Measurements from ENCODE around the gene GJA3.

DNA sequence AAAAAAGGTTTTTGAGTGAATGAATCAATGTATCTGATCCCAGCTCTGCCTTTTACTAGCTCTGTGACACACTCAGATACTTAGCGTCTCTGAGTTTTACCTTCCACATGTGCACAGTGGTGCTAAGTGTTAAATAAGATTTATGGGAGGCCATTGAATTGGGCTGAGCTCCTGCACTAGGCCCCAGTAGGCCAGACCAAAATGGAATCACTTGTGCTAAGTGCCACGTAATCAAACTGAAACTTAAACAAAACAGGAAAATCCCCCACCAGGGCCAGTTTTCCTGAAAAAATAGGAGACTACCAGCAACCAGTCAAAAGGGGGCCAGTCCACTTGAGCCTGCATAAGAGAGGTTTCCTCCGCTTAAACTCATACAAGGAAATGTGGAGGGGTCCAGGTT is 40.9 kb downstream of the GJA3 start:
- TF ChIP-seq, protein P1, sequence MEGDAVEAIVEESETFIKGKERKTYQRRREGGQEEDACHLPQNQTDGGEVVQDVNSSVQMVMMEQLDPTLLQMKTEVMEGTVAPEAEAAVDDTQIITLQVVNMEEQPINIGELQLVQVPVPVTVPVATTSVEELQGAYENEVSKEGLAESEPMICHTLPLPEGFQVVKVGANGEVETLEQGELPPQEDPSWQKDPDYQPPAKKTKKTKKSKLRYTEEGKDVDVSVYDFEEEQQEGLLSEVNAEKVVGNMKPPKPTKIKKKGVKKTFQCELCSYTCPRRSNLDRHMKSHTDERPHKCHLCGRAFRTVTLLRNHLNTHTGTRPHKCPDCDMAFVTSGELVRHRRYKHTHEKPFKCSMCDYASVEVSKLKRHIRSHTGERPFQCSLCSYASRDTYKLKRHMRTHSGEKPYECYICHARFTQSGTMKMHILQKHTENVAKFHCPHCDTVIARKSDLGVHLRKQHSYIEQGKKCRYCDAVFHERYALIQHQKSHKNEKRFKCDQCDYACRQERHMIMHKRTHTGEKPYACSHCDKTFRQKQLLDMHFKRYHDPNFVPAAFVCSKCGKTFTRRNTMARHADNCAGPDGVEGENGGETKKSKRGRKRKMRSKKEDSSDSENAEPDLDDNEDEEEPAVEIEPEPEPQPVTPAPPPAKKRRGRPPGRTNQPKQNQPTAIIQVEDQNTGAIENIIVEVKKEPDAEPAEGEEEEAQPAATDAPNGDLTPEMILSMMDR (IDR thresholded peaks at IDR 0.05; ENCODE audit: low read depth, low read length): no peak
- TF ChIP-seq EZH2phosphoT487 (IDR thresholded peaks at IDR 0.05; ENCODE audit: low read depth): no peak

Measured in OCI-LY3 (cell line).